Measurements from ENCODE around the gene RNF187. TPM values are rescaled to one million over a fixed set of nuclear protein-coding genes. Genes with fewer than 3 reads are reported as not detected.

RNF187 gene
- total RNA-seq, 2 experiments from 2014 or later: 257 to 478 TPM

DNA sequence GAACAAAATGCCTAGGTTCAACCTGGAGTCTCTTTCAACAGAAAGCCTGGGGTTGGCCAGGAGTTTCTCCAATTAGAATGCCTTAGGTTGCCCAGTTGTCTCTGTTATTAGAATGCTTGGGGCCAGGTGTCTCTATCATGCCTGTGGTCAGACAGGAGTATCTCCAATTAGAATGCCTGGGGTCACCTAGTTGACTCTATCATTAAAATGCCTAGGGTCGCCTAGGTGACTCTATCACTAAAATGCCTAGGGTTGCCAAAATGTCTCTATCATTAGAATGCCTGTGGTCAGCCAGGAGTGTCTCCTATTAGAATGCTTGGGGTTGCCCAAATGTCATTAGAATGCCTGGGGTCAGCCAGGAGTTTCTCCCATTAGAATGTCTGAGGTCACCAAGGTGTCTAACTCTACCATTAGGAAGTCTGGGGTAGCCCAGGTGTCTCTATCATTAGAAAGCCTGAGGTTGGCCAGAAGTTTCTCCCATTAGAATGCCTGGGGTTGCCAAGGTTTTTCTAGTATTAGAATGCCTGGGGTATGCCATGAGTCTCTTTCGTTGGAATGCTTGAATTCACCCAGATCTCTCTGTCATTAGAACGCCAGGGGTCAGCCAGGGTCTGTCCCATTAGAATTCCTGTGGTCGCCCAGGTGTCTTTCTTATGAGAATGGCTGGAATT is 57.9 kb downstream of the RNF187 start:
- Histone ChIP-seq H3K4me2 (ENCODE audit: low read length) (no peak overlapping the region), H4K20me1 (ENCODE audit: insufficient read depth, low read length) (no peaks in the 10 kb centered on the region), H3K27ac (ENCODE audit: low read depth, low read length, poor library complexity, severe bottlenecking) (no peak overlapping the region), H3K79me2 (ENCODE audit: insufficient read depth, low read depth, low read length) (no peaks in the 10 kb centered on the region), H2AFZ (ENCODE audit: low read length) (no peak overlapping the region), H3K9me2 (ENCODE audit: insufficient read depth, low read length) (no peaks in the 10 kb centered on the region), H3K9me3 (ENCODE audit: low read length) (no peaks in the 10 kb centered on the region), H3K4me1 (ENCODE audit: insufficient read depth, low read length, poor library complexity, severe bottlenecking) (no peaks in the 10 kb centered on the region), H3K36me3 (ENCODE audit: insufficient read depth, low read length) (no peaks in the 10 kb centered on the region), H3K4me3 (ENCODE audit: low read depth, low read length, poor library complexity, severe bottlenecking) (no peak overlapping the region)
- ChIA-PET POLR2A (no interaction called here), CTCF (ENCODE audit: unreplicated experiment) (no interaction called here)
- no peak for DNase-seq (ENCODE audit: low spot score)
- intact Hi-C loops (cut with micrococcal nuclease; ENCODE audit: unreplicated experiment): no loop called here
- BruUV-seq (replicated peaks): no TSS peak
- TF ChIP-seq, protein P1, sequence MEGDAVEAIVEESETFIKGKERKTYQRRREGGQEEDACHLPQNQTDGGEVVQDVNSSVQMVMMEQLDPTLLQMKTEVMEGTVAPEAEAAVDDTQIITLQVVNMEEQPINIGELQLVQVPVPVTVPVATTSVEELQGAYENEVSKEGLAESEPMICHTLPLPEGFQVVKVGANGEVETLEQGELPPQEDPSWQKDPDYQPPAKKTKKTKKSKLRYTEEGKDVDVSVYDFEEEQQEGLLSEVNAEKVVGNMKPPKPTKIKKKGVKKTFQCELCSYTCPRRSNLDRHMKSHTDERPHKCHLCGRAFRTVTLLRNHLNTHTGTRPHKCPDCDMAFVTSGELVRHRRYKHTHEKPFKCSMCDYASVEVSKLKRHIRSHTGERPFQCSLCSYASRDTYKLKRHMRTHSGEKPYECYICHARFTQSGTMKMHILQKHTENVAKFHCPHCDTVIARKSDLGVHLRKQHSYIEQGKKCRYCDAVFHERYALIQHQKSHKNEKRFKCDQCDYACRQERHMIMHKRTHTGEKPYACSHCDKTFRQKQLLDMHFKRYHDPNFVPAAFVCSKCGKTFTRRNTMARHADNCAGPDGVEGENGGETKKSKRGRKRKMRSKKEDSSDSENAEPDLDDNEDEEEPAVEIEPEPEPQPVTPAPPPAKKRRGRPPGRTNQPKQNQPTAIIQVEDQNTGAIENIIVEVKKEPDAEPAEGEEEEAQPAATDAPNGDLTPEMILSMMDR (conservative IDR thresholded peaks at IDR 0.05; ENCODE audit: low read length): no peak
- no peak for TF ChIP-seq EZH2phosphoT487 (IDR thresholded peaks at IDR 0.05; ENCODE audit: borderline replicate concordance, low read depth, low read length)

Small RNA genes lying within 50 kb of the gene (microRNA-seq; reads per million reads assigned to microRNA genes)
- gene MIR4666A (ENCODE audit: borderline replicate concordance): not detected

Small RNA genes lying within 50 kb of the gene (small RNA-seq; reads per million reads assigned to genes)
- gene MIR4666A: not detected

Other genes starting within 250 kb of the RNF187 start
- 26.7 and 30.0 TPM in 2 replicates for gene TRIM11, start 80.5 kb upstream of the RNF187 start, total RNA-seq (2014; rRNA removed; shearing (Covaris generic))
- gene TRIM11, start 80.5 kb upstream of the RNF187 start, total RNA-seq (2022): 57.4 and 60.8 TPM in 2 replicates
- 0.13 TPM in 1 of 2 replicates, not detected in the other for gene TRIM17, start 70.5 kb upstream of the RNF187 start, total RNA-seq (2014; rRNA removed; shearing (Covaris generic))
- gene TRIM17, start 70.5 kb upstream of the RNF187 start, total RNA-seq (2022): not detected in 2 replicates
- gene RHOU, start 248.1 kb downstream of the RNF187 start, total RNA-seq (2014; rRNA removed; shearing (Covaris generic)): not detected in 2 replicates
- not detected in 2 replicates for gene RHOU, start 248.1 kb downstream of the RNF187 start, total RNA-seq (2022)